ENCODE results near the gene GOLGA2.

GRCh38 chr9:128218518-128219389 lies 57.1 kb downstream of the GOLGA2 start:
- TF ChIP-seq CTCF (conservative IDR thresholded peaks at IDR 0.05), result no peak
- TF ChIP-seq EZH2 (IDR thresholded peaks at IDR 0.05; ENCODE audit: low read depth), result no peak

All from PC-9 (cell line).